Astrocyte (in vitro differentiated cells and primary cell): ENCODE results near the gene XYLT1.

Experiments used
- CTCF ChIP-seq: IDR thresholded peaks from 2 replicates; pipeline ENCODE4 v1.5.1; 2011; ENCODE audit warnings: low read depth, mild to moderate bottlenecking, inconsistent platforms, low read length, moderate library complexity; ENCODE audit not compliant: insufficient read depth
- EZH2 ChIP-seq: IDR thresholded peaks from 2 replicates; pipeline ENCODE4 v1.6.1; 2012; ENCODE audit warnings: mild to moderate bottlenecking, low read length, inconsistent platforms; ENCODE audit not compliant: insufficient read depth

- TF ChIP-seq CTCF (no peak), EZH2 (no peak)
Measured at GRCh38 chr16:17176199-17176598, 294.6 kb downstream of the XYLT1 start.
